Measurements from ENCODE around the gene CA12.
"Not testable (repeated sequence)": the region's sequence is repeated elsewhere in the genome, so short reads cannot be mapped to it uniquely, and the experiment has no call there.

Gene CA12

GRCh38 chr15:63335543-63336240 lies 46.0 kb downstream of the CA12 start:
- no peak for DNase-seq (ENCODE audit: low read depth)

GRCh38 chr15:63334821-63335220 lies 46.8 kb downstream of the CA12 start:
- DNase-seq (ENCODE audit: low read depth) = no peak

GRCh38 chr15:63332367-63333124 lies 49.1 kb downstream of the CA12 start:
- no peak for DNase-seq (ENCODE audit: low read depth)

- DNase-seq (ENCODE audit: low read depth) = no peak
Measured at GRCh38 chr15:63331456-63331855, 50.2 kb downstream of the CA12 start.

GRCh38 chr15:63330926-63331325 lies 50.7 kb downstream of the CA12 start:
- DNase-seq (ENCODE audit: low read depth) = no peak

GRCh38 chr15:63329567-63330350 lies 51.9 kb downstream of the CA12 start:
- DNase-seq (ENCODE audit: low read depth) = no peak

- DNase-seq (ENCODE audit: low read depth) = no peak
Measured at GRCh38 chr15:63327648-63328421, 53.8 kb downstream of the CA12 start.

- DNase-seq (ENCODE audit: low read depth) = no peak
Measured at GRCh38 chr15:63324770-63325169, 56.9 kb downstream of the CA12 start.

GRCh38 chr15:63323798-63324563 lies 57.7 kb downstream of the CA12 start:
- no peak for DNase-seq (ENCODE audit: low read depth)

- no peak for DNase-seq (ENCODE audit: low read depth)
Measured at GRCh38 chr15:63322541-63322940, 59.1 kb downstream of the CA12 start.

- DNase-seq (ENCODE audit: low read depth) = no peak
Measured at GRCh38 chr15:63321462-63321861, 60.2 kb downstream of the CA12 start.

- not testable (repeated sequence) for DNase-seq (ENCODE audit: low read depth)
Measured at GRCh38 chr15:63320981-63321380, 60.7 kb downstream of the CA12 start.

- DNase-seq (ENCODE audit: low read depth) = not testable (repeated sequence)
Measured at GRCh38 chr15:63320446-63320845, 61.2 kb downstream of the CA12 start.

- DNase-seq (ENCODE audit: low read depth) = no peak
Measured at GRCh38 chr15:63319065-63319464, 62.6 kb downstream of the CA12 start.

GRCh38 chr15:63318344-63318743 lies 63.3 kb downstream of the CA12 start:
- DNase-seq (ENCODE audit: low read depth) = no peak

GRCh38 chr15:63314409-63314808 lies 67.2 kb downstream of the CA12 start:
- no peak for DNase-seq (ENCODE audit: low read depth)

- no peak for DNase-seq (ENCODE audit: low read depth)
Measured at GRCh38 chr15:63313825-63314224, 67.8 kb downstream of the CA12 start.

GRCh38 chr15:63312286-63312685 lies 69.4 kb downstream of the CA12 start:
- no peak for DNase-seq (ENCODE audit: low read depth)

- DNase-seq (ENCODE audit: low read depth) = no peak
Measured at GRCh38 chr15:63310646-63311045, 71.0 kb downstream of the CA12 start.

- DNase-seq (ENCODE audit: low read depth) = no peak
Measured at GRCh38 chr15:63308947-63309346, 72.7 kb downstream of the CA12 start.

GRCh38 chr15:63308491-63308890 lies 73.2 kb downstream of the CA12 start:
- no peak for DNase-seq (ENCODE audit: low read depth)

All from T follicular helper cell (primary cell).